GM21825 (cell line): ENCODE results near the gene UQCRH.

Experiments used
- ATAC-seq: cut with Tn5 transposase; IDR thresholded peaks from one replicate; pipeline ENCODE4 v1.9.1; 2021; ENCODE audit warnings: mild to moderate bottlenecking, moderate library complexity; ENCODE audit not compliant: unreplicated experiment

The UQCRH gene

DNA sequence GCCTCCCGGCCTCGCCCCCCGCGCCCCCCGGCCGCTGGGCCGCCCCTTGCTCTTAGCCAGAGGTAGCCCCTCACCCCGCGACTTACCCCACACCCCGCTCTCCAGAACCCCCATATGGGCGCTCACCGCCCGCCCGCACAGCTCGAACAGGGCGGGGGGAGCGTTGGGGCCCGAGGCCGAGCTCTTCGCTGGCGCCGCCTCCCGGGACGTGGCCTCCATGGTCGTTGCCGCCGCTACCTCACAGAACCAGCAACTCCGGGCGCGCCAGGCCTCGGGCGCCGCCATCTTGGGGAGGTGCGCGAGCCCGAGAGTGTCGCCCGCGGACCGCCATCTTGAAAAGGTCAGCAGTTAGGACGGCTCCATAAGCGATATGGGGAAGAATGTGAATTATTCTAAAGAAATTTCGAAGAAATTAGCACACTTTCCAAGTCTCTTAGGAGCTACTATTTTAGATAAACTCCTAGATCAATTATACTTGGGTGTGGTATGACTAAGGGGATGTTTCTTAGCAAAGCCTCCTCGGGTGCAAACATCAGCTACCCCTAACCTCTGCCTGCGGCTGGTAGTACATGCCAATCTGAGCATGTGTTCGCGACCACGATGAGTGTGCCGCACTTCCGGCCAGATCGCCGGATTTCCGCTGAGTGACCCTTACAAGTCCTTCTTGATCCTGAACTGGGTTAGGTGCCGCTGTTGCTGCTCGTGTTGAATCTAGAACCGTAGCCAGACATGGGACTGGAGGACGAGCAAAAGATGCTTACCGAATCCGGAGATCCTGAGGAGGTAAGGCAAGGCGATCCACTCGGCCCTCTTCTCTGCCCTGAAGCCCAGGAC lies at the start of gene UQCRH, which contains the start of gene LRRC41:
Gene UQCRH (plus strand): TSS at position 661 of the 834 bp plus-strand sequence. CDS start 69 bp downstream, at position 730.
Gene LRRC41 (minus strand): TSS at position 579 of the 834 bp plus-strand sequence. CDS start 294 bp downstream, at position 285.
- peak; percentile 75 for ATAC-seq

DNA sequence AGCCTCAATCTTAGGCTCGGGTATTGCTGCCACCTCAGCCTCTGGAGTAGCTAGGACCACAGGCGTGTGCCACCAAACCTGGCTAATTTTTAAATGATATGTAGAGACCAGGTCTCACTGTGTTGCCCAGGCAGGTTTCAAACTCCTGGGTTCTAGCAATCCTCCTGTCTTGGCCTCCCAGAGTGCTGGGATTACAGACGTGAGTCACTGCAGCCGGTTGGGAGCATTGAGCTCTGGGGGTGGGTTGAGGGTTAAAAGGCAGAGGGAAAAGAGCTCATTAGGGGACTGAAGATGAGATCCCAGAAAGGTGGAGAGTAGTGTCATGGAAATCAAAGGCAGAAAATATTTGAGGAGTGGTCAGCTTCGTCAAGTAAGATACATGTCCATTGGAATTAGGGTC lies 48.8 kb upstream of the UQCRH start:
- no peak for ATAC-seq

DNA sequence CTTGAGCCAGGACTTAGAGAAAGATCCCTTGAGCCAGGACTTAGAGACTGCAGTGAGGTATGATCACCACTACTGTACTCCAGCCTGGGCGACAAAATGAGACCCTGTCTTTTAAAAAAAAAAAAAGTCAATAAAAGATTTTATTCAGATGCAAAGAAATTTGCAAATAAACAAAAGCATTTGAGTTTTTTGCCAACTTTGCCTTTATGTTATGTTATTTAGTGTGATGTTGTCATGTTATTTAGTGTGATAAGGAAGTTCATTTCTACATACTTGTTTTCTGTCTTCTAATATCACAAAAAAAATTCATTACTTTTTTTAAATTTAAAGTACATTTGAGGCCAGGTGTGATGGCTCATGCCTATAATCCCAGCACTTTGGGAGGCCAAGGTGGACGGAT lies 47.0 kb upstream of the UQCRH start:
- ATAC-seq: no peak

DNA sequence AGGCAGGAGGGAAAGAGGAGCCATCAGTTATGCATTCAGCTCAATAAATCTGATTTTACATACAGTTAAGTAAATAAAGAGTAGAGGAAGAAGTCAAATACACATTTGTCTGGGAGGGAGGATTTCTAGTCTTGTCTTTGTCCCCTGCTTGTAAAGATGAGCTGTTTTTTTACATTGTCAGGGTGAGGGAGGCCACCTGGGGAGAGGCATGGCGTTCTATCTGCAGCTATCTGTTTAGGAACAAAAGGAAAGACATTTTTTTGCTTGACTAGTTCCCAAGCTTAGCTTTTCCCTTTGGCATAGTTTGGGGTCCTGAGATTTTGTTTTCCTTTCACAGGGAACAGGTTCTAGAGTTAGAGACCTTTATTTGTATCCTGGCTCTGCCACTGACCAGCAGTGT lies 41.0 kb upstream of the UQCRH start:
- no peak for ATAC-seq

DNA sequence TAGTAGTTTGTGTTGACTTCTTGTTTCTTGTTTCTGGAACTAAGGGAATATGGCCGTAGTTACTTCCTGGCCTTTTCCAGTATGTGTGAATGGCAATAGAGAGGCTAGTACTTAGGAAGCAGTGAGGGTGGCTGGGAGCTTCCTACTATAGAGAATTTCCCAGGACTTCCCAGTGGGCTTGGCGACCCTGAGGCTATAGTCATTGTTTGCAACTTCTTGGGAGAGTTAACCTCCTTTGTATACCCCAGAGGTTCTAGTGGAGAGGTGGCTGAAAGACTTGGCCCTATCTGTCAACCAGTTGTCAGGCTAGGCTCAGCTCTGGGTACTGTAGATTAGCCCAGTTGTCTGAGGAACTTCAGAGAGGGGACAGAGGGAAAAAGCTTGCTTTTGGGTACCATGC lies 40.4 kb upstream of the UQCRH start:
- ATAC-seq: no peak

DNA sequence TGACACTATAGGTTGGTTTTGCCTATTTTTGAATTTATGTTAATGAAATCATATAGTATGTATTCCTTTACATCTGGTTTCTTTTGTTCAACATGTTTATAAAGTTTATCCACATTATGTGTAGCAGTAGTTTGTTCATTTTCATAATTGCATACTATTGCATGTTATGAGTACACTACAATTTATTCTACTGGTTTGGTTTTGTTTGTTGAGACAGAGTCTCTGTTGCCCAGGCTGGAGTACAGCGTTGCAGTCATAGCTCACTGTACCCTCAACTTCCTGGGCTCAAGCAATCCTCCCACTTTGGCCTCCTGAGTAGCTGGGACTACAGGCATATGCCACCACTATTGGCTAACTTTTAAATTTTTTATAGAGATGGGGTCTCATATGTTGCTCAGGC lies 34.9 kb upstream of the UQCRH start:
- ATAC-seq: no peak

DNA sequence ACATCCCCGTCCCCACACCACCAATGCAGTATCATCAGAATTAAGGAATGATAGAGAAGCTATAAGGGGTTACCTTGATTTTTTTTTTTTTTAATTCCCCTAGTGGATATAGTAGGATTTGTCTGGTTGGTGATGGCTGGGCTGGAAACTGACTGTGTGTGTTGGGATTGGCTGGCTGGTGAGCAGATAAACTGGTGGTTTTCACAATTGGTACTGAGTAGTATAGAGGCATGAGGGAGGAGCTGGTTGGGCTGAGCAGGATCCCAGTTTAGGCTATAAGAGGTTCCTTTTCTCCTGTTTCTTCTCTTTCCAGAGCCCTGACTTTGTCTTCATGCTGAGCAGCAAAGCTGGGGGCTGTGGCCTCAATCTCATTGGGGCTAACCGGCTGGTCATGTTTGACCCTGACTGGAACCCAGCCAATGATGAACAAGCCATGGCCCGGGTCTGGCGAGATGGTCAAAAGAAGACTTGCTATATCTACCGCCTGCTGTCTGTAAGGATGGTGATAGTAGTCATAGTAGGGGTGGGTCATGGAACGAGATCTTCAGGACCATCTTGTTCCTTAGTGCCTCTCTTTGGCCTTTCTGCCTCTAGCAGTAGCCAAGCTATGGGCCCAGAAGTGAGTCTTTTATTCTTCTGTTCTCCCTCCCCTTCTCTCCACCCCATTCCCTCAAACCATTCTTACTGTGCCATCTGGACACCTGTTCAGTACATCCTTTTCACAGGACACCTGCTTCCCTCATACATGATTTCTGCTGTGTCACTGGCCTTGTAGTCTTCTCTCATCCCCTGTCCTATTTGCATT lies 29.1 kb upstream of the UQCRH start:
- ATAC-seq: no peak

DNA sequence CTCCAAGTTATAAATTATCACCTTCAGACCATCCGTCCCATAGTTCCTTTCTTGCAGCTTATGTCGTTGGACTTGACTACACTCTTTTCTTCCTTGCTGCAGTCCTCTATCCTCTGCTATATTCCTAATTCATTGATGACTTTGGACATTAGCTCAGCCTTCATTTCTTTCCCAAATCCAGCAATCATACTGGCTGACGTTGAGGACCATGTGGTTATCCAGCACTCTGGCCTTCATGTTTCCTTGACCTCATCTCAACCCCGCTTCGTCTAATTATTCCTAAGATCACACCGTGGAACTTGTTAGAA lies 28.5 kb upstream of the UQCRH start:
- no peak for ATAC-seq

DNA sequence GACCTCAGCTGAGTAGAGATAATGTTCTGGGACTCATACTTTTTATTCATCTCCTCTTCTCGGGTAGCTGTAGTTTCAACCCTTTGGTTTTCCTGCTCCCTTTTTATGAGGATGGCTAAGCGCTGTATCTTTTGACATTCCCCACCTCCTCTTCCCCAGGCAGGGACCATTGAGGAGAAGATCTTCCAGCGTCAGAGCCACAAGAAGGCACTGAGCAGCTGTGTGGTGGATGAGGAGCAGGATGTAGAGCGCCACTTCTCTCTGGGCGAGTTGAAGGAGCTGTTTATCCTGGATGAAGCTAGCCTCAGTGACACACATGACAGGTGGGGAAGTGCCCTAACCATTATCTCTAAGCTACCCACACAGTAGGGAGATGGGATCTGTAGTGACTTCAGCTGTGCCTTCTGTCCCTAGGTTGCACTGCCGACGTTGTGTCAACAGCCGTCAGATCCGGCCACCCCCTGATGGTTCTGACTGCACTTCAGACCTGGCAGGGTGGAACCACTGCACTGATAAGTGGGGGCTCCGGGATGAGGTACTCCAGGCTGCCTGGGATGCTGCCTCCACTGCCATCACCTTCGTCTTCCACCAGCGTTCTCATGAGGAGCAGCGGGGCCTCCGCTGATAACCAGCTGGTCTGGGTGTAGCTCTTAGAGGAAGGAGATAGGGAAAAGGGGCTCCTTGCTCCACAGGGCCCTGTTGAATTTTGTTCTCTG lies 25.7 kb upstream of the UQCRH start:
- no peak for ATAC-seq

DNA sequence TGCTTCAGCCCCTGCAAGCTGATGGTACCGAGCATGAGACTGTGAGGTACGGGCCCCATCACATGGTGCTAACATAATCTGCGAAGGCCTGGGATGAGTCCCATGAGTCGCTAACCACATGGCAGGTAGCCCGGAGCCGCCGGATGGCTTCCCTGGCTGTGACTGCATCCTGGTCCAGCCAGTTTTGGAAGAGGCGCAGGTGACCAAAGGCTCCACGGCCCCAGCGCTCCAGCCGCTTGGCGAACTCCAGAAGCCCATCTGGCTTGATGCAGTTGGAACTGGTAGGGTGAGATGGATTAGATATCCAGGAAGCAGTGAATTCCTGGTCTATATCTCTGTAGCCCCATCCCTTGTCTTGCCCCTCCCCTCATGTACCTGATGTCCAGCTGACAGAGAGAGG lies 24.7 kb upstream of the UQCRH start:
- ATAC-seq: no peak

DNA sequence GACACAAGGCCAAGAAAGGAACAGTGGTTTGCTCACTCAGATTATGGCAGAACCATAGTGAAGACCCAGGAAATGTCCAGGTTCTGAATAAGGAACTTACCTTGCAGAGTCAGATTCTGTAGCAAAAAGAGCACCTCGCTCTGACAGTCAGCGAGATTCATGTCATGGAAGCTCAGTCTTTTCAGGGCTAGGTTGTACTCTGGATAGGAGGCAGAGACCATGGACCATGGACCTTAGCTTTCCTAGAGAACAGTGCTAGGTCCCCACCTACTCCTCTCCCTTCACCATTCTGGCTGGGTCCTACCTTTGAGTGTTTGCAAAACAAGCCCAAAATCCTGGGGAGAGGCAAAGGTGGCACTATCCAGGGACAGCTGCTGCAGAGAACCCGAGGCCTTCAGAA lies 23.4 kb upstream of the UQCRH start:
- ATAC-seq: no peak

DNA sequence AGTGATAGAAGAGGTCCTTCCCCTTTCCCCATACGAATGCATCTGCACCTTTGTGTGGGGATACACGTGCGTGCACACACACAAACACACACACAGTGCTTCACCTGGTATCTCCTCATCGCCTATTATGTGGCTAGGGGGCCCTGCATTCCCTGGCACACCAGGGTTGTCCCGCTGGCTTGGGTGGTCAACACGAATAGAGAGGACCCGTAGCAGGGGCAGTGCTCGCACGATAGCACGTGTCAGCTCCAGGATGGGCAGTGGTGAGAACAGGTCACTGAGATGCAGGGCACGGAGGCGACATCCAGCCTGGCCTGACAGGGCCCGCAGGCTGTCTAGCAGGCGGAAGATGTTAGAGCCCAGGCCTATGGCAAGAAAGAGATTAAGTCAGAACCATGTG lies 22.5 kb upstream of the UQCRH start:
- ATAC-seq: no peak

DNA sequence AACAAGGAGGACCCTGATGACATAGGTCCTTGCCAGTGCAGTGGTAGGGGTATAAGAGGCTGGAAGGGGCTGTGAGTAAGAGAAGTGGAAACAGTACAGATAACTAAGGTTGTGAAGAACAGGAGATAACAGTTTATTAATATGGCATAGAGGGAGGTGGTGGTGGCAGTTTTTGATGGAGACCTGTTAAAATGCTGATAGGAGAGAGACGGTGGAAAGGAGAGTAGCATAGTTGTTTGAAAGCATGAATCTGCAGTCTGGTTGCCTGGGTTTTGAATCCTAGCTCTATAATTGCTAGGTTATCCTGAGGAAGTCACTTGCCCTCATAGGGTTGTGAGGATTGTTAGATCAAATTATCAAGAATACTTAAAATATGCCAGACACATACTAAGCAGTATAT lies 19.4 kb upstream of the UQCRH start:
- ATAC-seq: no peak

DNA sequence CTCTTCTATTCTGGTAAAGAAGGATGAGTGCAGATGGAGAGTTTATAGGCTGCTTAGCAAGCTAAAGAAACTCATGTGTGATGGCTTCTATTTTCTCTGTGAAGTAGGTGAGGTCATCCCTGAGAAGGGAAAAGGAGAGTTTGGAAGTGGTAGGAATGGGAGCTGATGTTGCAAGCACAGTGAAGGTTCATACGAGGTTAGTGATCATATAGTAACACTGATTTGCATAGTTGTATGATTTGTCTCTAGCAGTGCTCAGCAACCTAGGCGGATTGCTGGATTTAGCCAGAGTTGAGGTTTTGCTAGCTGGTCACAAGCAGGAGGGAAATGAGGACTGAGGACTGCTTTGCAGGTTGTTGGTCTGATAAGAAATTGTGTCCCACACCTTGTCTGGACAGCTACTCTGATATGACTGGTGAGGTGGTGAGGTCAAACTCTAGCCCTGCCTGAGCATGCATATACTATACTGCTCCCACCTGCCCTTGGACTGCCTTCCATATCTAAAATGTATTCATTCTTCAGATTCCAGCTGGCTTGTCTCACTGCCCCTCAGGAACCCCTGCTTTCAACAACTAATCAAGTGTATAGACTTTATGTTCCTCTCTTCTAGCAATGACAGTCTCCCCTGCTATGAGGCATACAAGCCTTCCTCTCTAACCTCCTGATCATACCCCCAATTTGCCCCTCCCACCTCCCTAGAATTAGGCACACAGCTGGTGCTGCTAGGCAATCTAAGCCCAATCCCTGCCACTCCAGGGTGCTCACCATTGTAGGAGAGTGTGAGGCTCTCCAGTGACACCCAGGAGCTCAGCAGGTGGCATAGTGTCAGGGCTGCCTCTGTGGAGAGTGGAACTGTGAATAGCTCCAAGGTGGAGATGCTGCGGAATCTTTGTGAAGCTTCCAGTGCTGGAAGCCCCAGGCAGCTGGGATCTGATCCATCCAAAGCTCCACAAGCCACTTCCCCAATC lies 18.6 kb upstream of the UQCRH start:
- no peak for ATAC-seq

DNA sequence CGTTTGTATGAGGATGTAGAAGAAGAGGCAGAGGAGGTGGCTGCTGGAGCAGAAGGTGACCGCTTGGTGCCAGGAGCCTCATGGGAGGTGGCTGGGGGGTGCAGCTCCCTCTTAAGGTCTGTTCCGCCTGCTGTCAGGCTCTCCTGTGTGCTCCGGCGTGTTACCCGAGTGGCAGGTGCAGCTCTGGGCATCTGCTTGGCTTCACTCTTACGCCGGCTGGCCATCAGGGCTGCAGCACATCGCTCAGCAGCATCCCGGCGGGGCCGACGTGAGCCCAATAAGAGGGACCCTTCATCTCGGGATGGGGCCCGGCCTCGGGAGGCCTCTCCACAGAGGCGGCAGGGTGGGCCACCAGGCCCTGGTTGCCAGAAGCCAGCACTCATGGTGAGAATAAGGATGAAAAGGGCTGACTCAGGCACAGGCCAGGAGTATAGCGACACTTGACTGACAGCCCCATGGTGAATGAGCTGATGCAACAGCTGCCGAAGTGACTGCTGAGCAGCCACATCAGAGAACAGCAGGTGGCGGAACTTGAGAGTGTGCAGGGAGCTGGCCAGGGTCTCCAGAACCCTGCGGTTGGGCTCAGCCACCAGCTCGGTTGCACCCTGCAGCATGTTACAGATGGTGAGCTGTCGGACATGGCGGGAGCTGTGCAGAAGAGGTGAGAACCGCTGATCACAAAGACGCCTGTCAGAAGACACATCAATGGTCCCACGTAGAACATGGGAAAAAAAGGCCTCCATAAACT lies 17.6 kb upstream of the UQCRH start:
- no peak for ATAC-seq

DNA sequence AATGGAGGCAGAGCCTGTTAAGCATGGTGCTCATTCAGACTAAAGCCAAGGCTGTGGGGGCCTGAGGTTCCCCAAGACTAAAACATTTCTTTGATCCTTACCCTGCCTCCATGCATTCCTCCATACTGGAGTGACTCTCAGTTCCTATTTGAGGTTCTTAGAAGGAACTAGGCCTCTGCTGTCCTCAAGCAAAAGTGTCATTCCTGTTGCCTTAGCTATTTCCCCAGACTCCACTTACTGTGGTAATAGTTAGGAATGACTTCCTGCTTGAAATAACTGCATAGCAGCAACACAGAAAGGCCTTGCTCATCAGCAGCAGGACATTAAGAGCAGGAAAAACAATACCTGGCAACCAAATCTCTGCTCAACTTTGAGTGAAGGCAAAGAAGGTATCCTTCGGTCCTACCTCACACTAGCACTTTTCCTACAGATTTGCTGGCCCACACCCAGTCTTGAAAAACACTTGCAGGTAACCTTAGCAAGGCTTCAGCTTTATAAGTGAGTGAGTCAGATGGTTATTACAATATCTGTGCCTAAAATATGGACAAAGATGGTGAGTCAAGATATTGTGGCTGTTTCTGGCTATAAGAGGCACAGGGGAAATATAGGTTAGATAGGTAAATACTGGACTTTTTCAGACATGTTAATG lies 14.9 kb upstream of the UQCRH start:
- no peak for ATAC-seq

DNA sequence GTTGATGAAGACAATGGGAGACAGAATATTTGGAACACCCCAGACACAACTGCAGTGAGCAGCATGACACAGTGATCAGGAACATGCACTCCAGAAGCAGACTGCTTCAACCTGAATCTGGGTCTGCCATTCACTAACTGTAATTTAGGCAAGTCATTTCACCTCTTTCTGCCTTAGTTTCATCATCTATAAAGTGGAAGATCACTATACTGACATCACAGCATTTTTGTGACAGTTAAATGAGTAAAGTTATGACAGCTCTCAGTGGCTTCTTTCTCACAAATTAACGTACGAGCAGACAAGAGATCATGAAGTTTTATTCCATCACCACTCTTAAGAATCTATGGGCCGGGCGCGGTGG lies 14.4 kb upstream of the UQCRH start:
- no peak for ATAC-seq

DNA sequence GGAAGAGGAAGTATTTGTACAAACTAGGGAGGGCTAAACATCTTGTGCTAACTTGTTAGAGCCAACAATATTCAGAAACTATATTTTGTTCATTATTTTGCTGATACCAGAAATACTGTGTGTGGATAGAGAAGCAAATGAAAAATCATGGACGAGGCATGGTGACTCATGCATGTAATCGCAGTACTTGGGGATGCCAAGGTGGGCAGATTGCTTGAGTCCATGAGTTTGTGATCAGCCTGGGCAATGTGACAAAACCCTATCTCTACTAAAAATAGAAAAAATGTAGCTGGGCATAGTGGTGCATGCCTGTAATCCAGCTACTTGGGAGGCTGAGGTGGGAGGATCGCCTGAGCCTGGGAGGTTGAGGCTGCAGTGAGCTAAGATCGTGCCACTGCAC lies 13.5 kb upstream of the UQCRH start:
- ATAC-seq: no peak

DNA sequence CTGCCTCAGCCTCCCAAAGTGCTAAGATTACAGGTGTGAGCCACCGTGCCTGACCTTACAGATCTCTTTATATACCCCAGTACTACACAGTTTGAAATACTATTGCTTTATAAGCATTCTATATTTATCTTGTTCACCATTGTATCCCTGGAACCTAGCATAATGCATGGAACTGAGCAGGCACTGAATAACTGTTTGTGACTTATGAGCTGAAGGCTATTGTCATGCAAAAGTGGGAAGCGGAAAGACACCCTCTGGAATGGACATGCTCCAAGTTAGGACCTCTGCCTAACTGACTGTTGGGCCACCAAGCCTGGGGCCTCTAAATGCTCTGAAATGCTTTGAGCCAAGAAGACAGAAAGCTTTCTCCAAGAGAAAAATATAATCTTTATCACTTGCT lies 8.2 kb upstream of the UQCRH start:
- no peak for ATAC-seq
